Mesendoderm (in vitro differentiated cells): ENCODE measurements around the gene SCFD2.

Experiments used
- DNase-seq: peaks from one replicate; pipeline ENCODE4 v3.0.0; 2013
- H2AK5ac ChIP-seq: 2 replicates; pipeline ENCODE4 v1.6.1; 2013; ENCODE audit warnings: low read length, inconsistent platforms
- H2BK120ac ChIP-seq: 2 replicates; pipeline ENCODE4 v1.6.1; 2013; ENCODE audit warnings: low read depth, mild to moderate bottlenecking, low read length, moderate library complexity, mixed read lengths
- H2BK15ac ChIP-seq: replicated peaks from 2 replicates; pipeline ENCODE4 v1.6.1; 2013; ENCODE audit warnings: low read depth, mild to moderate bottlenecking, moderate library complexity
- H2BK5ac ChIP-seq: 2 replicates; pipeline ENCODE4 v1.6.1; 2013; ENCODE audit warnings: low read length, inconsistent platforms
- H3K18ac ChIP-seq: 2 replicates; pipeline ENCODE4 v1.6.1; 2013; ENCODE audit warnings: mild to moderate bottlenecking, low read length, mixed read lengths
- H3K23ac ChIP-seq: one replicate; pipeline ENCODE4 v1.6.1; 2013; ENCODE audit warnings: low read length
- H3K27ac ChIP-seq: 2 replicates; pipeline ENCODE4 v1.5.1; 2013; ENCODE audit warnings: low read depth, mild to moderate bottlenecking, inconsistent platforms, low read length, moderate library complexity
- H3K27me3 ChIP-seq: 2 replicates; pipeline ENCODE4 v1.6.1; 2013; ENCODE audit warnings: low read length, control low read depth, mild to moderate bottlenecking, inconsistent platforms; ENCODE audit not compliant: insufficient read depth, poor library complexity
- H3K36me3 ChIP-seq: 2 replicates; pipeline ENCODE4 v1.6.1; 2013; ENCODE audit warnings: low read length, inconsistent platforms; ENCODE audit not compliant: control insufficient read depth, insufficient read depth
- H3K4ac ChIP-seq: one replicate; pipeline ENCODE4 v1.6.1; 2013; ENCODE audit warnings: low read depth, mild to moderate bottlenecking, low read length, moderate library complexity
- H3K4me1 ChIP-seq: 2 replicates; pipeline ENCODE4 v1.6.1; 2013; ENCODE audit warnings: low read depth, low read length, inconsistent platforms; ENCODE audit not compliant: control insufficient read depth
- H3K4me2 ChIP-seq: 2 replicates; pipeline ENCODE4 v1.6.1; 2013; ENCODE audit warnings: low read length
- H3K4me3 ChIP-seq: 2 replicates; pipeline ENCODE4 v1.5.1; 2013; ENCODE audit warnings: mild to moderate bottlenecking, low read length
- H3K56ac ChIP-seq: one replicate; pipeline ENCODE4 v1.6.1; 2013; ENCODE audit warnings: low read length
- H3K79me1 ChIP-seq: 2 replicates; pipeline ENCODE4 v1.6.1; 2013; ENCODE audit warnings: low read length, inconsistent platforms
- H3K79me2 ChIP-seq: 2 replicates; pipeline ENCODE4 v1.6.1; 2013; ENCODE audit warnings: mild to moderate bottlenecking, low read length; ENCODE audit not compliant: control insufficient read depth, insufficient read depth
- H3K9ac ChIP-seq: 2 replicates; pipeline ENCODE4 v1.6.1; 2013; ENCODE audit warnings: low read length, inconsistent platforms
- H4K5ac ChIP-seq: one replicate; pipeline ENCODE4 v1.6.1; 2013; ENCODE audit warnings: low read length
- H4K8ac ChIP-seq: one replicate; pipeline ENCODE4 v1.6.1; 2013; ENCODE audit warnings: low read depth, mild to moderate bottlenecking, control low read depth, low read length, moderate library complexity
- WGBS: extraction: QIAGEN DNeasy Blood & Tissue Kit; methylation state at CpG from one replicate; pipeline ENCODE4 v1.1.7; 2013; ENCODE audit warnings: low lambda C conversion rate, missing lambda C conversion rate; ENCODE audit not compliant: insufficient coverage; ENCODE audit errors: extremely low coverage; 5-methylcytosine and 5-hydroxymethylcytosine counted together

Gene SCFD2

GRCh38 chr4:52935317-52935716, 430.5 kb downstream of the SCFD2 start:
- Histone ChIP-seq H3K9ac (no peak overlapping the region), H2BK15ac (no peak overlapping the region), H3K18ac (no peak overlapping the region), H3K23ac (no peak overlapping the region), H3K4ac (no peak overlapping the region), H3K36me3 (no peaks in the 10 kb centered on the region), H3K79me2 (no peaks in the 10 kb centered on the region), H2BK5ac (no peak overlapping the region), H4K8ac (no peak overlapping the region), H3K79me1 (no peaks in the 10 kb centered on the region), H4K5ac (no peak overlapping the region), H2AK5ac (no peak overlapping the region), H2BK120ac (no peak overlapping the region), H3K4me1 (peaks cover 3% of the 10 kb centered on the region), H3K56ac (no peak overlapping the region), H3K27me3 (no peaks in the 10 kb centered on the region), H3K4me2 (no peak overlapping the region), H3K4me3 (no peak overlapping the region), H3K27ac (no peak overlapping the region)
- no peak for DNase-seq
- WGBS = no CpG with 5 or more reads among the region's 4 CpGs

- no peak for DNase-seq
- Histone ChIP-seq H3K18ac (no peak overlapping the region), H3K79me2 (no peaks in the 10 kb centered on the region), H3K4me2 (no peak overlapping the region), H3K56ac (no peak overlapping the region), H3K4me1 (no peaks in the 10 kb centered on the region), H2BK15ac (no peak overlapping the region), H2BK5ac (no peak overlapping the region), H3K36me3 (no peaks in the 10 kb centered on the region), H3K23ac (no peak overlapping the region), H2AK5ac (no peak overlapping the region), H3K79me1 (no peaks in the 10 kb centered on the region), H3K9ac (no peak overlapping the region), H3K4ac (no peak overlapping the region), H3K27me3 (no peaks in the 10 kb centered on the region), H4K8ac (no peak overlapping the region), H2BK120ac (no peak overlapping the region), H3K4me3 (no peak overlapping the region), H4K5ac (no peak overlapping the region), H3K27ac (no peak overlapping the region)
- WGBS = no CpG with 5 or more reads among the region's 2 CpGs
Observed at GRCh38 chr4:52933738-52934137, 432.1 kb downstream of the SCFD2 start.

DNA sequence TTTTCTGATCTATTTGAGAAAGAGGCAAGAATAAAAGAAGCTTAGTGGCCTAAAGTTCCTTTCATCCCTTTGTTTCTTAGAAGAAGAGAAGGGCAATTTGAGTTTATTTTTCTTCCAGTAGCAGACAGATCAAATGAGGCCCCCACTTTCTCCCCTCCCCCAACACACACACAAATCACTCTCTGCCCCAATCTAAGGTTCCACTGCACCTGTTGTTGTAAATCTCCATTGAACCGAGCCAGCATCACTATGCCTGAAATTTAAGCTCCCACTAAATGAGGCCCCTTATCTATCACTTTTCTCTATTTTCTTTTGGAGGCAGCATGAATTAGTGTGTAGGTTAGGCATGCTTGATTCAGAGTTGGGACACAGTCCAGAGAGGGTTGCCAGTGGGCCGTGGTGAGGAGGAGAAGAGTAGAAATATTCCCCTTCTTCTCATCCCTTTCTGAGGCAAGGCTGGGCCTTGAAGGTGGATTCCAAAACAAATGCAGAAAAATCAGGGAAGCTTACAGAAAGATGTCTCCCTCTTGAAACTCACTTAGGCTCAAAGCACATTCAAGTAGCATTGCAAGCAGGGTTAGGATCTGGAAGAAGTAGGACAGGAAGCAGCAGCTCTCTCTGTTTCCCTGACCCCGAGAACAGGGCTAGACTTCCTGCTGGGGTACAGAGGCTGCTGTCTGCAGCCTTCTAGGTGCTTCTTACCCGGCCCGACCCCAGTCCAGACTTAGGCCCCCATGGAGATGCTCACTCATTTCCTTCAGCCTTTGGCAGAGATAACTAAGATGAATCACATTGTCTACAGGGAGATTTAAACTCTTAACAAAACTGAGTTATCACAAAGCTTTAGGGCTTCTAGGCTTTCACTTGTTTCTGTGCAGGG, 433.0 kb downstream of the SCFD2 start:
- no peak overlapping the region for H3K4me3 ChIP-seq
- H2BK15ac ChIP-seq = no peak overlapping the region
- H2BK120ac ChIP-seq = no peak overlapping the region
- H3K79me1 ChIP-seq = no peaks in the 10 kb centered on the region
- no peak overlapping the region for H3K23ac ChIP-seq
- no peak overlapping the region for H2AK5ac ChIP-seq
- no peak overlapping the region for H3K4ac ChIP-seq
- H4K5ac ChIP-seq = no peak overlapping the region
- no peak for DNase-seq
- no peaks in the 10 kb centered on the region for H3K36me3 ChIP-seq
- no peak overlapping the region for H3K9ac ChIP-seq
- H3K4me2 ChIP-seq = no peak overlapping the region
- no peak overlapping the region for H3K18ac ChIP-seq
- no peaks in the 10 kb centered on the region for H3K27me3 ChIP-seq
- H3K79me2 ChIP-seq = no peaks in the 10 kb centered on the region
- no peak overlapping the region for H3K27ac ChIP-seq
- H2BK5ac ChIP-seq = no peak overlapping the region
- WGBS = no CpG with 5 or more reads among the region's 5 CpGs
- no peaks in the 10 kb centered on the region for H3K4me1 ChIP-seq
- no peak overlapping the region for H3K56ac ChIP-seq
- no peak overlapping the region for H4K8ac ChIP-seq

DNA sequence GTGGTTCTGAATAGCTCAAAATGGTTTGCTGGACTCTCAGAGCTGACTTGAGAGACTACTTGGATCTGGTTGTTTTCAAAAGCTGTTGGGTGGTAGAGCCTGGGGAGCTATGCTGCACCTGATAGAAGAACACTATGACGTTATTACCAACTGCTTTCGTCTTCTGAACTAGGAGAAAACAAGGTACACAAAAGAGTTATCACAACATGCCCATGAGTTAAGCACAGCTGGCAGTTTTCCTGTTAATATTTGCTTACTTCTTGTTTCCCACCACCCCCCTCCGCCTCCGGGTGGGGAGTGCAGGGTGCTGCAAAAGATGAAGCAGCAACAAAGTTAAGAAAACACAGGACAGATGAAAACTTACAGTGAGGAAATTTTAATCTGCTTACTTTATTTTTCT, 434.6 kb downstream of the SCFD2 start:
- no peak overlapping the region for H3K18ac ChIP-seq
- no peak overlapping the region for H3K23ac ChIP-seq
- no peak overlapping the region for H4K8ac ChIP-seq
- H3K27ac ChIP-seq = no peak overlapping the region
- H3K27me3 ChIP-seq = no peaks in the 10 kb centered on the region
- H2AK5ac ChIP-seq = no peak overlapping the region
- peaks cover 1% of the 10 kb centered on the region for H3K4me1 ChIP-seq
- no peak overlapping the region for H3K4me2 ChIP-seq
- H3K4ac ChIP-seq = no peak overlapping the region
- no peaks in the 10 kb centered on the region for H3K36me3 ChIP-seq
- no peak overlapping the region for H2BK120ac ChIP-seq
- no peak overlapping the region for H2BK5ac ChIP-seq
- no CpG with 5 or more reads among the region's 4 CpGs for WGBS
- DNase-seq = no peak
- no peaks in the 10 kb centered on the region for H3K79me2 ChIP-seq
- H2BK15ac ChIP-seq = no peak overlapping the region
- no peaks in the 10 kb centered on the region for H3K79me1 ChIP-seq
- H3K56ac ChIP-seq = no peak overlapping the region
- H3K4me3 ChIP-seq = no peak overlapping the region
- H4K5ac ChIP-seq = no peak overlapping the region
- no peak overlapping the region for H3K9ac ChIP-seq

GRCh38 chr4:52926196-52926974, 439.5 kb downstream of the SCFD2 start:
- Histone ChIP-seq H3K27me3 (no peaks in the 10 kb centered on the region), H3K4me1 (peaks cover 11% of the 10 kb centered on the region), H3K27ac (peak overlapping the region; percentile 29), H3K4me3 (no peak overlapping the region), H3K9ac (no peak overlapping the region), H3K79me2 (no peaks in the 10 kb centered on the region), H2BK120ac (no peak overlapping the region), H2BK15ac (no peak overlapping the region), H3K23ac (no peak overlapping the region), H3K79me1 (no peaks in the 10 kb centered on the region), H3K18ac (peak overlapping the region; percentile 39), H4K8ac (no peak overlapping the region), H2AK5ac (no peak overlapping the region), H3K36me3 (no peaks in the 10 kb centered on the region), H3K56ac (peak overlapping the region; percentile 36), H2BK5ac (peak overlapping the region; percentile 28), H4K5ac (no peak overlapping the region), H3K4me2 (no peak overlapping the region), H3K4ac (no peak overlapping the region)
- no peak for DNase-seq
- WGBS = no CpG with 5 or more reads among the region's 9 CpGs
